ENCODE results near the gene CLDN20.

The CLDN20 gene

GRCh38 chr6:155313602-155314091 lies 49.8 kb downstream of the CLDN20 start:
- FAIRE-seq = no peak

GRCh38 chr6:155314092-155314772 lies 50.4 kb downstream of the CLDN20 start, which contains the start of gene TFB1M:
TSS of gene TFB1M (minus strand) at chr6:155314484. CDS start at chr6:155314428, 56 bp downstream.
- FAIRE-seq = peak; percentile 95

DNA sequence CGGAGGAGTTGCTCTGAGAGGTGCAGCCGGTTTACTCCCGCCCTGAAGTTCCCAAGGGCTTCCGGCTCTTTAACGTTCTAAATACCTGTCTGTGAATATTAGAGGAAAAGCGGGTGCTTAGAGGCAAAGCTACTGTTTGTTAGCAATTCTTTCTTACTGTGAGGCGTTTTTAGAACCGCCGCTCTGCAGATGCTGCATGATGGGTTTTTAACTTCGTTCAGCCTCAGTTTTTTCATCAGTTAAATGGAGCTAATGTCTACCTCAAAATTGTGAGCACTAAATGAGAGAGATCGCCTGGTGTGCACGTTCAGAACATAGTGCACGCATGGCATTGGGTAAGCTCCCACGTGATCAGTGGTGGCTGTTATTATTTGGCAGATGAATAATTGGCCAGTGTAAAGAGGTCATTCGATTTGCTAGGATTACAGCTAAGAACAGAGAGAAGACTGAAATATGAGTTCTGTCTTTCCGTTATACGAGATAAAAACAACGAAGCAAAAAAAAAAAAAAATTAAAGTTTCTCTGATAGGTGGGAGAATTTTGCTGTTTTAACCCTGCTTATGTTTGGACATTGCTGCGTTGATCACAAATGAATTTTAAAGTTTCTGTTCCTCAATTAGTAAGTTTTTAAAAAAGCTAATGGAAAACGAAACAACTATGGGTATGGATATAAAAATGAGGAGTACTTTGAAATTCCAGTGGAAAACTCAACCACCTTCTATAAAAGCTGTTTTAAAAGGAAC lies 51.1 kb downstream of the CLDN20 start:
- peak; percentile 45 for FAIRE-seq

DNA sequence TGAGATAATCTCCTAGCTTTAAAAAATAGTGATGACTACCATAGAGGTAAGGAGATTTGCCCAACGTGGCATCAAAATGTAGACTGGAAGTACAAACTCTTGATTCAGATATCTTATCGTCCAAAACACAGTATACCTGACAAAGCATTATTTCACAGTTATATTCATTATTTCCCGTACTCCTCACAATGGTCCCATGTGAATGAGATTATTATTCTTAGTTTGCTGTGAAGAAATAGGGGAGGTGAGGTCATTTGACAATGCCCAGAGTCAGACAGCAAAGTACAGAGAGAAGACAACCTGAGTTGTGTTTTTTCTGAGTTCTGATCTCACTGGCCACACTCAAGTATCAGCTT lies 51.7 kb downstream of the CLDN20 start:
- no peak for FAIRE-seq

GRCh38 chr6:155316419-155316818 lies 52.6 kb downstream of the CLDN20 start:
- no peak for FAIRE-seq

GRCh38 chr6:155317186-155317585 lies 53.4 kb downstream of the CLDN20 start:
- FAIRE-seq = no peak

DNA sequence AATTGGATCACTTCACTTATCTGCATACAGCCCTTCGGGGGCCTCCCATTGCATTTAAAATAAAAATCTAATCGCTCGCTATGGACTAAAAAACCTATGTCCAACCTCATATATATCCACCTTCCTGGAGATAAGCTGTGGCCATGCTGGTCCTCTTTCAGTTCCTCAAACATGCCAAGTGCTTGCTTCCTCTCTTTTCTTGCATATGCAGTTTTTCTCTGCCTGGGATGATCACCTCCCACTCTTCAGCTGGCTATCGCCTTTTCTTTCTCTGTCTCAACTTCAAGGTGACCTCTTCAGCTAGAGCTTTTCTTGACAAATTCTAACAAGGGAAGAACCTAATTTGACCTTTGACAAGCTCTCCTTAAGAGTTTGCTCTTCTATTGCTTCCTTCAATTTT lies 56.1 kb downstream of the CLDN20 start:
- no peak for FAIRE-seq

DNA sequence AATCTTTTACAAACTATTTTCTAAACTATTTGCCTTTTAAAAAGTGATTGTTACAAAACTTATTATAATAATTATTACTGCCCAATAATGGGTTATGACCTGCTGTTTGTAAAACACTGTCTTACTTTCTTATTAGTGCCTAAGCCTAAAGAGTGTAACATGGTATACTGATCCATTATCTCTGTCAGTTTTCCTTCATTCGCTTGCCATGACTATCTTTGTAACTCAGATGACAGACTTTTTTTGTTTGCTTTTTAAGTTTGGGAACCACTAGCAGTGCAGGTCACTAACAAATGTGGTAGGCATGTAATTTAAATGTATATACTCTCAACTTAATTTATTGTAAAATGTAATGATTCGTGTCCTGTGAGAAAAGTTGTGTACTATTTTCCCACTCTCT lies 60.4 kb downstream of the CLDN20 start:
- FAIRE-seq = no peak

DNA sequence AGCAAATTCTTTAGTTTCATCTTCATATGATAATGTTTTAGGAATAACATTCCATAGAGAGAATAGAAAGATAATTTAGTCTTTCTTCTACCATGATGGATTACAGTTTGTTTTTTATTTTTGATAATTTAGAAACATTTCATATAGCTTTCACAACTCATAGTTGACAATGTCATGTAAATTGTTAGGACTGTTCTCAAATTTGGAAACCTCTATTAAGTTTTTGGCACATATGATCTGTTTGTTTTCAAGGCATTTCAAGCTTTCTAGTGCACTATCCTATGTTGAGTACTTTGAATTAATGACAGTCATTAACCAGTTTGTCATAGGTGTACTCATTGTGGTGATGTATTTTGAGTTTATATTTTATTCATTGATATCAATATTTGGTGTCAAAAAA lies 61.2 kb downstream of the CLDN20 start:
- peak; percentile 51 for FAIRE-seq

- FAIRE-seq = no peak
These were observed 62.1 kb downstream of the CLDN20 start for GRCh38 chr6:155325700-155326516.
